Ishikawa (cell line): ENCODE measurements around the gene ARHGAP45.
A peak's percentile ranks its signal among the peaks of the same experiment; 100 is the strongest.

Experiments
- CEBPB ChIP-seq: IDR thresholded peaks from 2 replicates; pipeline ENCODE4 v1.6.1; 2012
- CREB1 ChIP-seq: IDR thresholded peaks from 2 replicates; pipeline ENCODE4 v1.6.1; 2012; ENCODE audit warnings: low read depth
- EGR1 ChIP-seq: IDR thresholded peaks from 2 replicates; pipeline ENCODE4 v1.6.1; 2012
- EP300 ChIP-seq: IDR thresholded peaks from 2 replicates; pipeline ENCODE4 v1.6.1; 2012; ENCODE audit warnings: borderline replicate concordance
- FOXM1 ChIP-seq: IDR thresholded peaks from 2 replicates; pipeline ENCODE4 v1.6.1; 2012; ENCODE audit warnings: low read depth, borderline replicate concordance
- MAX ChIP-seq: IDR thresholded peaks from 2 replicates; pipeline ENCODE4 v1.6.1; 2012
- NFIC ChIP-seq: IDR thresholded peaks from 2 replicates; pipeline ENCODE4 v1.6.1; 2012
- RAD21 ChIP-seq: IDR thresholded peaks from 2 replicates; pipeline ENCODE4 v1.6.1; 2012; ENCODE audit warnings: low read depth
- REST ChIP-seq: IDR thresholded peaks from 2 replicates; pipeline ENCODE4 v1.6.1; 2012; ENCODE audit warnings: low read depth, mild to moderate bottlenecking
- TAF1 ChIP-seq: IDR thresholded peaks from 2 replicates; pipeline ENCODE4 v1.6.1; 2012; ENCODE audit warnings: low read depth, mild to moderate bottlenecking
- TCF12 ChIP-seq: IDR thresholded peaks from 2 replicates; pipeline ENCODE4 v1.6.1; 2012; ENCODE audit warnings: low read depth
- TEAD4 ChIP-seq: IDR thresholded peaks from 2 replicates; pipeline ENCODE4 v1.6.1; 2012
- USF1 ChIP-seq: IDR thresholded peaks from 2 replicates; pipeline ENCODE4 v1.6.1; 2012
- YY1 ChIP-seq: IDR thresholded peaks from 2 replicates; pipeline ENCODE4 v1.6.1; 2012; ENCODE audit warnings: low read depth
- ZBTB7A ChIP-seq: IDR thresholded peaks from 2 replicates; pipeline ENCODE4 v1.6.1; 2012; ENCODE audit warnings: low read depth

ARHGAP45 gene

GRCh38 chr19:1019980-1020867 is 46.7 kb upstream of the ARHGAP45 start:
- TF ChIP-seq ZBTB7A (no peak), MAX (peak; percentile 52; the same call in 1 of the 2 replicates), USF1 (0 out of 2 replicates have a peak, but pooled peaks have one; percentile 13)

GRCh38 chr19:1020868-1021425 is 46.0 kb upstream of the ARHGAP45 start, which contains the start of gene TMEM259:
TSS of gene TMEM259 (minus strand) at chr19:1021123. CDS start at chr19:1020996, 127 bp downstream.
- TF ChIP-seq MAX (peak; percentile 36; the same call in 1 of the 2 replicates), YY1 (peak; percentile 95), ZBTB7A (no peak), EP300 (0 out of 2 replicates have a peak, but pooled peaks have one; percentile 1), TAF1 (peak; percentile 96), REST (peak; percentile 18; the same call in 1 of the 2 replicates), CREB1 (0 out of 2 replicates have a peak, but pooled peaks have one; percentile 40), TCF12 (peak; percentile 49), CEBPB (no peak), NFIC (no peak)

- TF ChIP-seq REST (no peak), RAD21 (no peak), MAX (peak; percentile 38; the same call in 1 of the 2 replicates), TAF1 (peak; percentile 62; the same call in 1 of the 2 replicates), CEBPB (no peak), NFIC (no peak), CREB1 (0 out of 2 replicates have a peak, but pooled peaks have one; percentile 30), YY1 (no peak), ZBTB7A (peak; percentile 99), TEAD4 (peak; percentile 34; the same call in 1 of the 2 replicates), USF1 (no peak), EP300 (no peak; the same call in 1 of the 2 replicates), TCF12 (peak; percentile 13; the same call in 1 of the 2 replicates), FOXM1 (no peak), EGR1 (peak; percentile 33; the same call in 1 of the 2 replicates)
These were observed 40.8 kb upstream of the ARHGAP45 start, which contains the start of gene CNN2 for GRCh38 chr19:1025960-1026782. TSS of gene CNN2 (plus strand) at chr19:1026608. CDS start at chr19:1026662, 54 bp downstream.

GRCh38 chr19:1026783-1027649 is 40.0 kb upstream of the ARHGAP45 start:
- TF ChIP-seq EGR1 (no peak), EP300 (no peak), TAF1 (no peak), NFIC (no peak), MAX (0 out of 2 replicates have a peak, but pooled peaks have one; percentile 19), FOXM1 (no peak), RAD21 (no peak), TEAD4 (0 out of 2 replicates have a peak, but pooled peaks have one; percentile 24), YY1 (no peak), ZBTB7A (peak; percentile 37), REST (no peak), USF1 (no peak), CREB1 (no peak), CEBPB (no peak)
